ENCODE results near the gene PPM1F.
A peak's percentile ranks its signal among the peaks of the same experiment; 100 is the strongest.

The PPM1F gene

GRCh38 chr22:21952586-21953571, at the start of gene PPM1F:
TSS of gene PPM1F (minus strand) at chr22:21952848. CDS start at chr22:21946048, 6,800 bp downstream.
- DNase-seq: peak; percentile 85 to 94

GRCh38 chr22:22001664-22002525, 49.2 kb upstream of the PPM1F start:
- DNase-seq: no peak

GRCh38 chr22:21998595-21999247, 46.1 kb upstream of the PPM1F start:
- DNase-seq: no peak

- DNase-seq: no peak
Measured at GRCh38 chr22:21996175-21996720, 43.6 kb upstream of the PPM1F start.

GRCh38 chr22:21995660-21996059, 43.0 kb upstream of the PPM1F start:
- DNase-seq: no peak

GRCh38 chr22:21994881-21995444, 42.3 kb upstream of the PPM1F start:
- DNase-seq: no peak

GRCh38 chr22:21992593-21993237, 40.1 kb upstream of the PPM1F start:
- no peak for DNase-seq

GRCh38 chr22:21991774-21992173, 39.1 kb upstream of the PPM1F start:
- DNase-seq: no peak

GRCh38 chr22:21991304-21991596, 38.6 kb upstream of the PPM1F start:
- DNase-seq: no peak

- DNase-seq: no peak
Measured at GRCh38 chr22:21990445-21991303, 38.0 kb upstream of the PPM1F start.

GRCh38 chr22:21989049-21989448, 36.4 kb upstream of the PPM1F start:
- no peak for DNase-seq

GRCh38 chr22:21985214-21985613, 32.6 kb upstream of the PPM1F start:
- DNase-seq: no peak

GRCh38 chr22:21984793-21985192, 32.1 kb upstream of the PPM1F start:
- no peak for DNase-seq

GRCh38 chr22:21982338-21982965, 29.8 kb upstream of the PPM1F start, which contains the start of gene TOP3B:
TSS of gene TOP3B (minus strand) at chr22:21982787. CDS start at chr22:21975709, 7,078 bp downstream.
- peak; percentile 71 to 83 for DNase-seq

- no peak for DNase-seq
Measured at GRCh38 chr22:21981874-21982273, 29.2 kb upstream of the PPM1F start.

- no peak for DNase-seq
Measured at GRCh38 chr22:21980547-21980946, 27.9 kb upstream of the PPM1F start.

- DNase-seq: no peak
Measured at GRCh38 chr22:21978564-21979386, 26.1 kb upstream of the PPM1F start.

- DNase-seq: no peak
Measured at GRCh38 chr22:21977814-21978213, 25.2 kb upstream of the PPM1F start.

- no peak for DNase-seq
Measured at GRCh38 chr22:21975854-21976345, 23.3 kb upstream of the PPM1F start.

All from stimulated activated CD4-positive, alpha-beta T cell treated with anti-CD3 and anti-CD28 coated beads, Interleukin-4, amount 100 ng/mL, for 4 hours (primary cell).